ENCODE data around the gene C5orf24. TPM values are rescaled to one million over a fixed set of nuclear protein-coding genes. Genes with fewer than 3 reads are reported as not detected.
"Not testable (repeated sequence)": the region's sequence is repeated elsewhere in the genome, so short reads cannot be mapped to it uniquely, and the experiment has no call there.

Gene C5orf24
- total RNA-seq, 2 donors from 2014 or later, result 63.8 to 71.0 TPM

- DNase-seq (ENCODE audit: low spot score), result peak; percentile 59
- ATAC-seq (ENCODE audit: insufficient number of reproducible peaks, low FRiP score, low read depth), result peak; percentile 89
- H3K36me3 ChIP-seq, result no peaks in the 10 kb centered on the region
- no peaks in the 10 kb centered on the region for H3K9me3 ChIP-seq
- no peaks in the 10 kb centered on the region for H3K27me3 ChIP-seq (replicated peaks; ENCODE audit: insufficient read depth)
- peak within 1 kb of the TSS; percentile 90 to 96 for H3K27ac ChIP-seq
- TF ChIP-seq CTCF (IDR thresholded peaks at IDR 0.05), result no peak
- peak within 1 kb of the TSS; percentile 93 for H3K4me3 ChIP-seq
- peaks cover 14 to 24% of the 10 kb centered on the region in 2 donors for H3K4me1 ChIP-seq (ENCODE audit: control insufficient read depth in 1 of 2, low read depth in 2 of 2)
Measured at GRCh38 chr5:134873987-134874830, 28.4 kb downstream of the C5orf24 start, which contains the start of gene TXNDC15. TXNDC15 (plus strand) TSS chr5:134874371; CDS start chr5:134874428, 57 bp downstream.

GRCh38 chr5:134874831-134875655 lies 29.3 kb downstream of the C5orf24 start:
- peak overlapping the region; percentile 90 to 96 for H3K27ac ChIP-seq
- peak overlapping the region; percentile 93 for H3K4me3 ChIP-seq
- ATAC-seq (ENCODE audit: insufficient number of reproducible peaks, low FRiP score, low read depth) (peak; percentile 59), DNase-seq (ENCODE audit: low spot score) (no peak)
- no peak for TF ChIP-seq CTCF (IDR thresholded peaks at IDR 0.05)
- no peaks in the 10 kb centered on the region for H3K9me3 ChIP-seq
- peaks cover 14 to 24% of the 10 kb centered on the region in 2 donors for H3K4me1 ChIP-seq (ENCODE audit: control insufficient read depth in 1 of 2, low read depth in 2 of 2)
- H3K36me3 ChIP-seq, result no peaks in the 10 kb centered on the region
- no peaks in the 10 kb centered on the region for H3K27me3 ChIP-seq (replicated peaks; ENCODE audit: insufficient read depth)

- no peak overlapping the region for H3K27ac ChIP-seq
- peaks cover 14 to 24% of the 10 kb centered on the region in 2 donors for H3K4me1 ChIP-seq (ENCODE audit: control insufficient read depth in 1 of 2, low read depth in 2 of 2)
- H3K27me3 ChIP-seq (replicated peaks; ENCODE audit: insufficient read depth), result no peaks in the 10 kb centered on the region
Measured at GRCh38 chr5:134877159-134877558, 31.4 kb downstream of the C5orf24 start.

GRCh38 chr5:134878403-134878802 lies 32.6 kb downstream of the C5orf24 start:
- TF ChIP-seq CTCF (IDR thresholded peaks at IDR 0.05), result no peak
- ATAC-seq (ENCODE audit: insufficient number of reproducible peaks, low FRiP score, low read depth), result no peak

More at GRCh38 chr5:134877159-134877558, 31.4 kb downstream of the C5orf24 start:
- DNase-seq (ENCODE audit: low spot score) (no peak), ATAC-seq (ENCODE audit: insufficient number of reproducible peaks, low FRiP score, low read depth) (no peak)
- Histone ChIP-seq H3K9me3 (no peaks in the 10 kb centered on the region), H3K36me3 (no peaks in the 10 kb centered on the region), H3K4me3 (no peak overlapping the region)
- TF ChIP-seq CTCF (IDR thresholded peaks at IDR 0.05), result no peak

GRCh38 chr5:134879456-134879855 lies 33.7 kb downstream of the C5orf24 start:
- DNase-seq (ENCODE audit: low spot score) (no peak), ATAC-seq (ENCODE audit: insufficient number of reproducible peaks, low FRiP score, low read depth) (no peak)
- Histone ChIP-seq H3K4me1 (ENCODE audit: control insufficient read depth in 1 of 2, low read depth in 2 of 2) (peaks cover 8 to 17% of the 10 kb centered on the region in 2 donors), H3K4me3 (no peak overlapping the region), H3K36me3 (no peaks in the 10 kb centered on the region), H3K27me3 (replicated peaks; ENCODE audit: insufficient read depth) (no peaks in the 10 kb centered on the region), H3K9me3 (no peaks in the 10 kb centered on the region), H3K27ac (no peak overlapping the region)
- no peak for TF ChIP-seq CTCF (IDR thresholded peaks at IDR 0.05)

More at GRCh38 chr5:134878403-134878802, 32.6 kb downstream of the C5orf24 start:
- H3K27me3 ChIP-seq (replicated peaks; ENCODE audit: insufficient read depth), result no peaks in the 10 kb centered on the region
- peaks cover 13 to 23% of the 10 kb centered on the region in 2 donors for H3K4me1 ChIP-seq (ENCODE audit: control insufficient read depth in 1 of 2, low read depth in 2 of 2)
- DNase-seq (ENCODE audit: low spot score), result no peak
- no peaks in the 10 kb centered on the region for H3K9me3 ChIP-seq
- no peak overlapping the region for H3K4me3 ChIP-seq
- no peak overlapping the region for H3K27ac ChIP-seq
- no peaks in the 10 kb centered on the region for H3K36me3 ChIP-seq

GRCh38 chr5:134880937-134881336 lies 35.2 kb downstream of the C5orf24 start:
- not testable (repeated sequence) for H3K36me3 ChIP-seq; H3K9me3 ChIP-seq; ATAC-seq (ENCODE audit: insufficient number of reproducible peaks, low FRiP score, low read depth); H3K4me3 ChIP-seq; H3K27me3 ChIP-seq (replicated peaks; ENCODE audit: insufficient read depth); DNase-seq (ENCODE audit: low spot score); H3K4me1 ChIP-seq (ENCODE audit: control insufficient read depth in 1 of 2, low read depth in 2 of 2); H3K27ac ChIP-seq

GRCh38 chr5:134881711-134882110 lies 35.9 kb downstream of the C5orf24 start:
- H3K9me3 ChIP-seq; DNase-seq (ENCODE audit: low spot score); H3K27me3 ChIP-seq (replicated peaks; ENCODE audit: insufficient read depth); ATAC-seq (ENCODE audit: insufficient number of reproducible peaks, low FRiP score, low read depth); H3K36me3 ChIP-seq; H3K4me3 ChIP-seq; H3K4me1 ChIP-seq (ENCODE audit: control insufficient read depth in 1 of 2, low read depth in 2 of 2); H3K27ac ChIP-seq: not testable (repeated sequence)

All from thoracic aorta (tissue), 2 donors.